Measurements from ENCODE around the gene CDC26.

DNA sequence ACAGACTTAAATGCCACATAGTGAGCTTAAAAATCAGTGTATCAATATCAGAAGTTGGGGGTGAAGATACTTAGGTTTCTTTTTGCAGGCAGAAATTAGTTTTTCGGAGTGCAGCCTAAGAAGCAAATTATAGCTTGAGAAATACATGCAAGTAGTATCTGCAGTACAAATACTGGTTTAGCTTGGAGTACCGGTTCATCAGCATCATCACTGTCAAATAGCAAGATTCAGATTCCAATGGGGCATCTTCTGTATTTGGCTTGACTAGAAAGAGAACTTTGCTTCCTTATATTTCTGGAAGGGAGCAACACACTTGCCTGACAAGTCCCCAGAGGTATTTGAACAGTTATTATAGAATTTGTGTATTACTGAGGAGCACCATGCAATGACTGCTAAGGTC lies 34.2 kb downstream of the CDC26 start:
- no peak for TF ChIP-seq ARID4B (CRISPR knock-in tag; IDR thresholded peaks at IDR 0.05; ENCODE audit: borderline replicate concordance)
- no peak for TF ChIP-seq ZNF416 (CRISPR knock-in tag; IDR thresholded peaks at IDR 0.05)
- TF ChIP-seq, protein P1, sequence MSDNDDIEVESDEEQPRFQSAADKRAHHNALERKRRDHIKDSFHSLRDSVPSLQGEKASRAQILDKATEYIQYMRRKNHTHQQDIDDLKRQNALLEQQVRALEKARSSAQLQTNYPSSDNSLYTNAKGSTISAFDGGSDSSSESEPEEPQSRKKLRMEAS (CRISPR knock-in tag; IDR thresholded peaks at IDR 0.05): no peak
- no peak for TF ChIP-seq CTCF (IDR thresholded peaks at IDR 0.05)
- no peak for TF ChIP-seq TP53 (CRISPR knock-in tag; IDR thresholded peaks at IDR 0.05)
- TF ChIP-seq ZNF263 (CRISPR knock-in tag; IDR thresholded peaks at IDR 0.05; ENCODE audit: low read depth): no peak
- TF ChIP-seq NR2C2 (CRISPR knock-in tag; IDR thresholded peaks at IDR 0.05): no peak
- TF ChIP-seq ZNF232 (CRISPR knock-in tag; IDR thresholded peaks at IDR 0.05): no peak
- no peak for TF ChIP-seq FOXP1 (CRISPR knock-in tag; IDR thresholded peaks at IDR 0.05; ENCODE audit: borderline replicate concordance)
- TF ChIP-seq ZNF512 (CRISPR knock-in tag; IDR thresholded peaks at IDR 0.05; ENCODE audit: borderline replicate concordance): no peak
